DND-41 (cell line): ENCODE results near the gene NDUFAF3.

Experiments
- ATAC-seq: fragments of 200-7000 bp; cut with Tn5 transposase; 3 replicates; pipeline ENCODE4 v1.9.1; 2021; ENCODE audit warnings: low read depth; ENCODE audit not compliant: insufficient read depth
- DNase-seq: peaks from one replicate; pipeline ENCODE4 v3.0.0-alpha.2; 2020
- H2AFZ ChIP-seq: 2 replicates; pipeline ENCODE4 v1.6.0; 2012; ENCODE audit warnings: low read depth, low read length
- H3K27ac ChIP-seq: 2 replicates; pipeline ENCODE4 v1.5.1; 2012; ENCODE audit warnings: low read length, inconsistent platforms
- H3K27me3 ChIP-seq: fragments of 200-600 bp; sonication (generic); 2 replicates; pipeline ENCODE4 v1.6.0; 2012; ENCODE audit warnings: low read length, mild to moderate bottlenecking, inconsistent platforms; ENCODE audit not compliant: insufficient read depth, poor library complexity
- H3K36me3 ChIP-seq: 2 replicates; pipeline ENCODE4 v1.5.1; 2012; ENCODE audit warnings: low read length, inconsistent platforms; ENCODE audit not compliant: insufficient read depth
- H3K4me1 ChIP-seq: 2 replicates; pipeline ENCODE4 v1.5.1; 2012; ENCODE audit warnings: mild to moderate bottlenecking, low read length; ENCODE audit not compliant: insufficient read depth
- H3K4me2 ChIP-seq: 2 replicates; pipeline ENCODE4 v1.6.0; 2012; ENCODE audit warnings: mild to moderate bottlenecking, moderate library complexity, low read length, inconsistent platforms; ENCODE audit not compliant: insufficient read depth
- H3K4me3 ChIP-seq, 2 experiments: fragments of 200-600 bp in 1 of 2; shearing (Covaris generic) in 1 of 2; 2 replicates each; pipeline ENCODE4 v1.5.1; 2012 to 2016; ENCODE audit warnings: inconsistent platforms in 2 of 2, low read length in 2 of 2, mild to moderate bottlenecking in 2 of 2, low read depth in 1 of 2, moderate library complexity in 1 of 2
- H3K79me2 ChIP-seq: 2 replicates; pipeline ENCODE4 v1.6.0; 2012; ENCODE audit warnings: low read length, inconsistent platforms; ENCODE audit not compliant: insufficient read depth
- H3K9ac ChIP-seq: 2 replicates; pipeline ENCODE4 v1.6.0; 2012; ENCODE audit warnings: low read depth, mild to moderate bottlenecking, inconsistent platforms, low read length, moderate library complexity
- H3K9me3 ChIP-seq: 2 replicates; pipeline ENCODE4 v1.5.1; 2012; ENCODE audit warnings: low read length, moderate library complexity, mild to moderate bottlenecking, inconsistent platforms; ENCODE audit not compliant: insufficient read depth, severe bottlenecking
- H4K20me1 ChIP-seq: 2 replicates; pipeline ENCODE4 v1.6.0; 2012; ENCODE audit warnings: low read length; ENCODE audit not compliant: insufficient read depth
- CTCF ChIP-seq: IDR thresholded peaks from 2 replicates; pipeline ENCODE4 v1.5.1; 2012; ENCODE audit warnings: borderline replicate concordance, low read length, moderate library complexity, mild to moderate bottlenecking; ENCODE audit not compliant: poor library complexity, severe bottlenecking; ENCODE audit errors: extremely low read depth
- EZH2 ChIP-seq: IDR thresholded peaks from 3 replicates; pipeline ENCODE4 v1.6.1; 2012; ENCODE audit warnings: borderline replicate concordance, low read depth, mild to moderate bottlenecking, moderate library complexity, low read length, inconsistent platforms; ENCODE audit not compliant: severe bottlenecking

Gene NDUFAF3

GRCh38 chr3:49009396-49009795 lies 12.5 kb upstream of the NDUFAF3 start:
- H3K36me3 ChIP-seq = peaks cover 46% of the 10 kb centered on the region

DNA sequence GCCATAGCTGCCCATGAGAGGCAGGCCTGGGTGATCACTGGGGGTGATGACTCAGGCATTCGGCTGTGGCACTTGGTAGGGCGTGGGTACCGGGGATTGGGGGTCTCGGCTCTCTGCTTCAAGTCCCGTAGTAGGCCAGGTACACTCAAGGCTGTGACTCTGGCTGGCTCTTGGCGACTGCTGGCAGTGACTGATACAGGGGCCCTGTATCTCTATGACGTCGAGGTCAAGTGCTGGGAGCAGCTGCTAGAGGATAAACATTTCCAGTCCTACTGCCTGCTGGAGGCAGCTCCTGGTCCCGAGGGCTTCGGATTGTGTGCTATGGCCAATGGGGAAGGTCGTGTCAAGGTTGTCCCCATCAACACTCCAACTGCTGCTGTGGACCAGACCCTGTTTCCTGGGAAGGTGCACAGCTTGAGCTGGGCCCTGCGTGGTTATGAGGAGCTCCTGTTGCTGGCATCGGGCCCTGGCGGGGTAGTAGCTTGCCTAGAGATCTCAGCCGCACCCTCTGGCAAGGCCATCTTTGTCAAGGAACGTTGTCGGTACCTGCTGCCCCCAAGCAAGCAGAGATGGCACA lies 9.4 kb upstream of the NDUFAF3 start:
- Histone ChIP-seq H3K27me3 (no peaks in the 10 kb centered on the region), H3K36me3 (peaks cover 70% of the 10 kb centered on the region), H3K4me2 (no peak overlapping the region), H3K9me3 (no peaks in the 10 kb centered on the region), H3K79me2 (peaks cover 64% of the 10 kb centered on the region), H2AFZ (no peak overlapping the region), H3K27ac (no peak overlapping the region), H3K4me3 (no peak overlapping the region), H3K4me1 (peaks cover 25% of the 10 kb centered on the region), H3K9ac (no peak overlapping the region), H4K20me1 (peaks cover 92% of the 10 kb centered on the region)
- ATAC-seq (no peak), DNase-seq (no peak)
- TF ChIP-seq CTCF (no peak), EZH2 (no peak)

More at GRCh38 chr3:49009396-49009795, 12.5 kb upstream of the NDUFAF3 start:
- peaks cover 63% of the 10 kb centered on the region for H4K20me1 ChIP-seq
- ATAC-seq = no peak
- no peak for TF ChIP-seq EZH2
- no peak for TF ChIP-seq CTCF
- H2AFZ ChIP-seq = no peak overlapping the region
- no peak for DNase-seq
- peaks cover 35% of the 10 kb centered on the region for H3K4me1 ChIP-seq
- H3K9ac ChIP-seq = no peak overlapping the region
- H3K27me3 ChIP-seq = no peaks in the 10 kb centered on the region
- H3K9me3 ChIP-seq = no peaks in the 10 kb centered on the region
- 0 out of 2 replicates have a peak overlapping the region, but pooled peaks have one; percentile 6 for H3K4me2 ChIP-seq
- peaks cover 68% of the 10 kb centered on the region for H3K79me2 ChIP-seq
- no peak overlapping the region for H3K27ac ChIP-seq
- no peak overlapping the region for H3K4me3 ChIP-seq

- H3K4me2 ChIP-seq = no peak overlapping the region
- no peak overlapping the region for H3K4me3 ChIP-seq
- H4K20me1 ChIP-seq = peaks cover 90% of the 10 kb centered on the region
- H3K27ac ChIP-seq = no peak overlapping the region
- DNase-seq (no peak), ATAC-seq (no peak)
- no peaks in the 10 kb centered on the region for H3K27me3 ChIP-seq
- no peak for TF ChIP-seq CTCF
- TF ChIP-seq EZH2 = no peak
- H3K9me3 ChIP-seq = no peaks in the 10 kb centered on the region
- H3K4me1 ChIP-seq = peaks cover 27% of the 10 kb centered on the region
- no peak overlapping the region for H3K9ac ChIP-seq
- peaks cover 67% of the 10 kb centered on the region for H3K36me3 ChIP-seq
- H3K79me2 ChIP-seq = peaks cover 57% of the 10 kb centered on the region
- H2AFZ ChIP-seq = no peak overlapping the region
Observed at GRCh38 chr3:49013113-49013737, 8.7 kb upstream of the NDUFAF3 start.
